ENCODE results near the gene TPRN. TPM values are rescaled to one million over a fixed set of nuclear protein-coding genes. Genes with fewer than 3 reads are reported as not detected.

The TPRN gene
- total RNA-seq, 2 experiments from 2014 or later, result 5.6 to 5.8 TPM

GRCh38 chr9:137216188-137216965 is 15.8 kb upstream of the TPRN start:
- peaks cover 4% of the 10 kb centered on the region for H3K36me3 Mint-ChIP-seq (ENCODE audit: low read depth)
- ChIA-PET CTCF (interaction anchor here (0.6 to 1.2 kb wide), 3 partner anchors 9 to 27 kb away, joined by 3 to 4 read pairs (median 3); no protein-coding TSS in a partner anchor), POLR2A (interaction anchor here (1.1 kb wide), 1 partner anchor 98 kb away, joined by 3 read pairs; no protein-coding TSS in a partner anchor)

DNA sequence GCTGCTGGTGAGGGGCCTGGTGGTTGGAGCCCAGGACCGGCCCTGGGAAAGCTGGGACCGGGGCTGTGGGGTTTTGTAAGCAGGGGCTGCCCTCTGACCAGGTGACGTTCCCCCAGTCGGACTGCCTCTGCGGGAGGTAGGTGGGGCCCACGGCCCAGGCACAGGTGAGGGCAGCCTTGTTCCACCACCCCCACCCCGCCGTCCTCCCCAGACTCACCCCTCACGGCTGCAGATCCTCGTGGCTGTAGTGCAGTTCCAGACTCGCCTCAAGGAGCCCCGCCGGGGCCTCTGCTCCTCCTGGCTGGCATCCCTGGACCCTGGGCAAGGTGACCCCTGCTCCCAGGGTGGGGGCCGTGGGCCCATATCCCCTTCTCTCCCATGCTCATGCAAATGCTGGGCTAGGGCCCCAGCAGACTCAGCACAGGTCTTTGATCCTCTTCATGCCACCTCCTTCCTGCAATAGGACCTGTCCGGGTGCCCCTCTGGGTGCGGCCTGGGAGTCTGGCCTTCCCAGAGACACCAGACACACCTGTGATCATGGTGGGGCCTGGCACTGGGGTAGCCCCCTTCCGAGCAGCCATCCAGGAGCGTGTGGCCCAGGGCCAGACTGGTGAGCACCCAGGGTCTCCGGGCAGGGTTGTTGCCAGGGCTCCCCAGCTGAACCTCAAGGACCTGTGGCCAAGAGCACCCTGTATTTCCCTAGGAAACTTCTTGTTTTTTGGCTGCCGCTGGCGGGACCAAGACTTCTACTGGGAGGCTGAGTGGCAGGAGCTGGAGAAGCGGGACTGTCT is 14.8 kb upstream of the TPRN start:
- Mint-ChIP-seq H3K27me3 (no peaks in the 10 kb centered on the region), H3K4me3 (no peak overlapping the region), H3K36me3 (ENCODE audit: low read depth) (peaks cover 4% of the 10 kb centered on the region), H3K27ac (no peak overlapping the region), H3K9me3 (ENCODE audit: low read depth) (no peaks in the 10 kb centered on the region), H3K4me1 (no peaks in the 10 kb centered on the region)
- DNase-seq, result no peak
- ATAC-seq, result no peak
- CTCF ChIA-PET, result no interaction called here
- intact Hi-C loops (cut with DNase I, micrococcal nuclease), result no loop called here
- POLR2A ChIA-PET, result interaction anchor here (0.8 to 1.1 kb wide), 2 partner anchors 21 to 97 kb away, joined by 3 read pairs; no protein-coding TSS in a partner anchor

More at GRCh38 chr9:137216188-137216965, 15.8 kb upstream of the TPRN start:
- Mint-ChIP-seq H3K4me1 (no peaks in the 10 kb centered on the region), H3K9me3 (ENCODE audit: low read depth) (no peaks in the 10 kb centered on the region), H3K27ac (no peak overlapping the region), H3K27me3 (no peaks in the 10 kb centered on the region), H3K4me3 (no peak overlapping the region)
- intact Hi-C loops (cut with DNase I, micrococcal nuclease), result no loop called here
- ATAC-seq, result no peak
- DNase-seq, result no peak

DNA sequence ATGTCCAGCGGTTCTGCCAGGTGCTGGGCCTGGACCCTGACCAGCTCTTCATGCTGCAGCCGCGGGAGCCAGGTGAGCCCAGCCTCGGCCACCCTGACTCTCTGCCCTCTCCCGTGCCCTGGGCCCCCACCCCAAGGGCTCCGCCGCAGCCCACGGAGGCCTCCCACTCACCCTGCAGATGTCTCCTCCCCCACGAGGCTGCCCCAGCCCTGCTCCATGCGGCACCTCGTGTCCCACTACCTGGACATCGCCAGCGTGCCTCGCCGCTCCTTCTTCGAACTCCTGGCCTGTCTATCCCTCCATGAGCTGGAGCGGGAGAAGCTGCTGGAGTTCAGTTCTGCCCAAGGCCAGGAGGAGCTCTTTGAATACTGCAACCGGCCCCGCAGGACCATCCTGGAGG is 14.1 kb upstream of the TPRN start:
- Mint-ChIP-seq H3K27ac (no peak overlapping the region), H3K4me3 (no peak overlapping the region), H3K9me3 (ENCODE audit: low read depth) (no peaks in the 10 kb centered on the region), H3K36me3 (ENCODE audit: low read depth) (peaks cover 6% of the 10 kb centered on the region), H3K4me1 (no peaks in the 10 kb centered on the region), H3K27me3 (no peaks in the 10 kb centered on the region)
- DNase-seq (no peak), ATAC-seq (no peak)
- ChIA-PET POLR2A (interaction anchor here (0.8 kb wide), 1 partner anchor 22 kb away, joined by 3 read pairs; no protein-coding TSS in a partner anchor), CTCF (no interaction called here)
- intact Hi-C loops (cut with DNase I, micrococcal nuclease), result no loop called here

- Mint-ChIP-seq H3K27ac (no peak overlapping the region), H3K27me3 (no peaks in the 10 kb centered on the region), H3K36me3 (ENCODE audit: low read depth) (peaks cover 10% of the 10 kb centered on the region), H3K4me1 (no peaks in the 10 kb centered on the region), H3K9me3 (ENCODE audit: low read depth) (no peaks in the 10 kb centered on the region), H3K4me3 (no peak overlapping the region)
- DNase-seq (no peak), ATAC-seq (no peak)
- ChIA-PET CTCF (no interaction called here), POLR2A (no interaction called here)
- intact Hi-C loops (cut with DNase I, micrococcal nuclease), result no loop called here
Observed at GRCh38 chr9:137213160-137214060, 12.9 kb upstream of the TPRN start.

- POLR2A ChIA-PET, result no interaction called here
- intact Hi-C loops (cut with DNase I, micrococcal nuclease), result no loop called here
- Mint-ChIP-seq H3K27me3 (no peaks in the 10 kb centered on the region), H3K4me3 (no peak overlapping the region), H3K9me3 (ENCODE audit: low read depth) (no peaks in the 10 kb centered on the region), H3K4me1 (peaks cover 1% of the 10 kb centered on the region), H3K36me3 (ENCODE audit: low read depth) (peaks cover 12% of the 10 kb centered on the region), H3K27ac (no peak overlapping the region)
- CTCF ChIA-PET, result interaction anchor here (1.0 kb wide), 1 partner anchor 23 kb away, joined by 3 read pairs; no protein-coding TSS in a partner anchor
- no peak for DNase-seq
- ATAC-seq, result no peak
Observed at GRCh38 chr9:137212520-137212919, 12.0 kb upstream of the TPRN start.

- no peak overlapping the region for H3K4me3 Mint-ChIP-seq
- H3K27ac Mint-ChIP-seq, result no peak overlapping the region
- CTCF ChIA-PET, result interaction anchor here (1.0 to 1.7 kb wide), 2 partner anchors 11 to 22 kb away, joined by 3 to 4 read pairs; partner anchors contain the start of gene TPRN
- H3K36me3 Mint-ChIP-seq (ENCODE audit: low read depth), result peaks cover 20% of the 10 kb centered on the region
- POLR2A ChIA-PET, result no interaction called here
- peaks cover 11% of the 10 kb centered on the region for H3K4me1 Mint-ChIP-seq
- no peaks in the 10 kb centered on the region for H3K9me3 Mint-ChIP-seq (ENCODE audit: low read depth)
- no peak for DNase-seq
- H3K27me3 Mint-ChIP-seq, result no peaks in the 10 kb centered on the region
- ATAC-seq, result no peak
- intact Hi-C loops (cut with DNase I, micrococcal nuclease), result no loop called here
Observed at GRCh38 chr9:137211532-137211931, 11.0 kb upstream of the TPRN start.

- Mint-ChIP-seq H3K4me1 (peaks cover 35% of the 10 kb centered on the region), H3K4me3 (peak overlapping the region; percentile 93), H3K27me3 (no peaks in the 10 kb centered on the region), H3K27ac (peak overlapping the region; percentile 84), H3K9me3 (ENCODE audit: low read depth) (no peaks in the 10 kb centered on the region), H3K36me3 (ENCODE audit: low read depth) (peaks cover 20% of the 10 kb centered on the region)
- DNase-seq (no peak), ATAC-seq (no peak)
- intact Hi-C loops (cut with DNase I, micrococcal nuclease), result no loop called here
- ChIA-PET CTCF (interaction anchor here (1.2 to 1.9 kb wide), 3 partner anchors 10 to 30 kb away, joined by 3 to 8 read pairs (median 4); a partner anchor contains a TSS), POLR2A (interaction anchor here (0.6 kb wide), 1 partner anchor 804 kb away, joined by 3 read pairs; no protein-coding TSS in a partner anchor)
Observed at GRCh38 chr9:137206602-137207001, 6.1 kb upstream of the TPRN start.

DNA sequence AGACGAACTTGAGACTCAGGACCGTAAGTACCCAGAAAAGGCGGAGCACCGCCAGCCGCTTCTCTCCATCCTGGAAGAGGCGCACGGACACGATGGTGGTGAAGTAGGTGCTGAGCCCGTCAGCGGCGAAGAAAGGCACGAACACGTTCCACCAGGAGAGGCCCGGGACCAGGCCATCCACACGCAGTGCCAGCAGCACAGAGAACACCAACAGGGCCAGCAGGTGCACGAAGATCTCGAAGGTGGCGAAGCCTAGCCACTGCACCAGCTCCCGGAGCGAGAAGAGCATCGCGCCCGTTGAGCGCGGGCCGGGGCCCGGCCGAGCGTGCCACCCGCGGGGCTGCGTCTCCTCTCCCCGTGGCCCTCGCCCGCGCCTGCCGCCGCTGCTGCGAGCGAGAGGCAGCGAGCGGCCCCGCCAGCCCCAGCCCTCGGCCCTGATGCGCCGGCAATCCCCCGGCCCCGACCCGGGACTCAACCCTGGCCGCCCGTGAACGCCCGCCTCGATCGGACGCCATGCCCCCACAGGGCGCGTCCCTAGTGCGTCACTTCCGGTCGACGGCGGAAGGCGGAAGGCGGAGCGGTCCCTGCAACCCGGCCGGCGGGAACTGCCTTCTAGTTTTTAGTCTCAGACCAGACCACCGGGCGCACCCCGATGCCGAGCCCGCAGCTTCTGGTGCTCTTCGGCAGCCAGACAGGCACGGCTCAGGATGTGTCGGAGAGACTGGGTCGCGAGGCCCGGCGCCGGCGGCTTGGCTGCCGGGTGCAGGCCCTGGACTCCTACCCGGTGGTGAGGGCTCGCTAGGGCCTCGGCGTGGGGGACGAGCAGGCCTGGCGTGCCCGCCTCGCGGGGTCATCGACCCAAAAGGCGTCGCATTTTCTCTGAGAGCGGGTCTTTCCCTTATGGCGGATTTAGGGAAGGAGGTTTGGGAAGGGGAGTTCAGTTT is 4.9 kb upstream of the TPRN start, which contains the start of the genes NDOR1 and TMEM203:
Gene NDOR1, plus strand, starts transcription at position 575 of the 944 bp plus-strand sequence. Its CDS starts 78 bp downstream, at position 653.
Gene TMEM203, minus strand, starts transcription at position 523 of the 944 bp plus-strand sequence. Its CDS starts 234 bp downstream, at position 289.
- no peaks in the 10 kb centered on the region for H3K9me3 Mint-ChIP-seq (ENCODE audit: low read depth)
- ChIA-PET POLR2A (interaction anchor here (0.7 kb wide), 1 partner anchor 122 kb away, joined by 3 read pairs; no protein-coding TSS in a partner anchor), CTCF (interaction anchor here (0.8 to 2.4 kb wide), 3 partner anchors 18 to 364 kb away, joined by 4 to 11 read pairs (median 9); partner anchors contain the start of genes RNF208 and RNF224)
- peaks cover 39% of the 10 kb centered on the region for H3K4me1 Mint-ChIP-seq
- peaks cover 20% of the 10 kb centered on the region for H3K36me3 Mint-ChIP-seq (ENCODE audit: low read depth)
- ATAC-seq (peak; percentile 53), DNase-seq (peak; percentile 97)
- peak within 1 kb of the TSS; percentile 93 for H3K4me3 Mint-ChIP-seq
- peak within 1 kb of the TSS; percentile 93 for H3K27ac Mint-ChIP-seq
- intact Hi-C loops (cut with DNase I, micrococcal nuclease), result loop anchor here (1.0 to 2.0 kb wide), 8 partner anchors 16 to 91 kb away; partner anchors contain the start of genes TUBB4B (in 2 of the 2), ANAPC2 (in 1 of the 2), DPP7 (in 1 of the 2) and NELFB (in 1 of the 2)
- no peaks in the 10 kb centered on the region for H3K27me3 Mint-ChIP-seq

DNA sequence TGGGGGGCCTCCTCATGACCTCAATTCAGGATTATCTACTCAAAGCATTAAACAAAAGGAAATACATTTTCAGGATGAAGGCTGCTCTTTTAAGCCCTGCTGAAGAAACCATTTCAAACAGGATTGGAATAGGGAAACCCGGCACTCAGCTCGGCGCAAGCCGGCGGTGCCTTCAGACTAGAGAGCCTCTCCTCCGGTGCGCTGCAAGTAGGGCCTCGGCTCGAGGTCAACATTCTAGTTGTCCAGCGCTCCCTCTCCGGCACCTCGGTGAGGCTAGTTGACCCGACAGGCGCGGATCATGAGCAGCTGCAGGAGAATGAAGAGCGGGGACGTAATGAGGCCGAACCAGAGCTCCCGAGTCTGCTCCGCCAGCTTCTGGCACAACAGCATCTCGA is 4.2 kb upstream of the TPRN start:
- POLR2A ChIA-PET, result interaction anchor here (0.7 to 1.0 kb wide), 2 partner anchors 50 to 121 kb away, joined by 3 read pairs; partner anchors contain the start of gene NELFB
- H3K4me1 Mint-ChIP-seq, result peaks cover 39% of the 10 kb centered on the region
- CTCF ChIA-PET, result interaction anchor here (0.6 to 2.4 kb wide), 5 partner anchors 18 to 363 kb away, joined by 3 to 11 read pairs (median 5); partner anchors contain the start of genes RNF208 and RNF224
- no peak for ATAC-seq
- H3K36me3 Mint-ChIP-seq (ENCODE audit: low read depth), result peaks cover 18% of the 10 kb centered on the region
- H3K27ac Mint-ChIP-seq, result peak overlapping the region; percentile 93
- peak overlapping the region; percentile 93 for H3K4me3 Mint-ChIP-seq
- no peaks in the 10 kb centered on the region for H3K27me3 Mint-ChIP-seq
- DNase-seq, result no peak
- no peaks in the 10 kb centered on the region for H3K9me3 Mint-ChIP-seq (ENCODE audit: low read depth)
- intact Hi-C loops (cut with DNase I, micrococcal nuclease), result loop anchor here (1.0 to 5.0 kb wide), 9 partner anchors 15 to 317 kb away; partner anchors contain the start of genes TUBB4B (in 2 of the 2), ANAPC2 (in 1 of the 2), DPP7 (in 1 of the 2) and NELFB (in 1 of the 2)
